Astrocyte of the spinal cord (primary cell): ENCODE results near the gene CEP72.
A peak's percentile ranks its signal among the peaks of the same experiment; 100 is the strongest.

Experiments
- DNase-seq: peaks from one replicate; pipeline ENCODE4 v3.0.0; 2011; ENCODE audit warnings: low read depth, low spot score
- H3K4me3 ChIP-seq: 2 replicates; pipeline ENCODE4 v1.5.1; 2011; ENCODE audit warnings: low read depth, mild to moderate bottlenecking, low read length, moderate library complexity
- in situ Hi-C: cut with HindIII; loops from 2 replicates; pipeline ENCODE4 v1.10.0; 2017; ENCODE audit warnings: low sequenced_read_pairs
- TF ChIP-seq, protein P1 (sequence below): IDR thresholded peaks from 2 replicates; pipeline ENCODE4 v1.5.1; 2012; ENCODE audit warnings: low read depth, mild to moderate bottlenecking, low read length, inconsistent platforms

Gene CEP72

DNA sequence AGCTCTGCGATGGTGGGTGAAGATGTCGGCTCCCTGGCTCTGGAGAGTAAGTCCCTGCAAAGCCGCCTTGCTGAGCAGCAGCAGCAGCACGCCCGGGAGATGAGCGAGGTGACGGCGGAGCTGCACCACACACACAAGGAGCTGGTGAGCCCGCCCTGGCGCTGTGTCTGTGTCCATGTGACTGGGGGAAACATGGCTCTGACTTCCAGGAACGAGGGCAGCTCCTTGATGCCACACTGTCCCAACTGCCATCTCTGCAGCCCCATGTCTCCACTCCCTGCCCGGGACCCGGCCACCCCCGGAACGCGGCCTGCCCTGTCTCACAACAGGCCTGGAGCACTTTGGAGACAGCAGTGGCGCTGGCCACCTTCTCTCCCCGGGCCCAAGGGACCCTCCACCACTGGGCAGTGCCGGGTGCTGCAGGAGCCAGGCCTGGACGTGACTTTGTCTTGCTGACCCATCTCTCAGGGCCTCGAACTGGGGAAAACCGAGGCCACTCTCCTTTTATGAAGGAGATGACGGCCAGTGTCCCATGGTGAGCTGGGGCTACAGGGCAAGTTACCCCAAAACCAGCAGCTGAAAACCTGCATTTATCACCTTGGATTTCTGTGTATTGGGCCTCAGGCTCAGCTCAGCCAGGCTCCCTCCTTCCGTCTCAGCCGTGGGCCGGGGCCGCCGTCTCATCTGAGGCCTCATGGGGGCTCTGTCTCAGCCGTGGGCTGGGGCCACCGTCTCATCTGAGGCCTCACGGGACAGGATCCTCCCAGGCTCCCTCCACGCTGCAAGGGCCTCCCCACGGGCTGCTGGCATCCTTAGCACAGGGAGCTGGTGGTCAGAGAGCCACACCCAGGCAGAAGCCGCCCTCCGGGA is 28.6 kb downstream of the CEP72 start:
- no peak for DNase-seq
- no peak overlapping the region for H3K4me3 ChIP-seq
- TF ChIP-seq, protein P1, sequence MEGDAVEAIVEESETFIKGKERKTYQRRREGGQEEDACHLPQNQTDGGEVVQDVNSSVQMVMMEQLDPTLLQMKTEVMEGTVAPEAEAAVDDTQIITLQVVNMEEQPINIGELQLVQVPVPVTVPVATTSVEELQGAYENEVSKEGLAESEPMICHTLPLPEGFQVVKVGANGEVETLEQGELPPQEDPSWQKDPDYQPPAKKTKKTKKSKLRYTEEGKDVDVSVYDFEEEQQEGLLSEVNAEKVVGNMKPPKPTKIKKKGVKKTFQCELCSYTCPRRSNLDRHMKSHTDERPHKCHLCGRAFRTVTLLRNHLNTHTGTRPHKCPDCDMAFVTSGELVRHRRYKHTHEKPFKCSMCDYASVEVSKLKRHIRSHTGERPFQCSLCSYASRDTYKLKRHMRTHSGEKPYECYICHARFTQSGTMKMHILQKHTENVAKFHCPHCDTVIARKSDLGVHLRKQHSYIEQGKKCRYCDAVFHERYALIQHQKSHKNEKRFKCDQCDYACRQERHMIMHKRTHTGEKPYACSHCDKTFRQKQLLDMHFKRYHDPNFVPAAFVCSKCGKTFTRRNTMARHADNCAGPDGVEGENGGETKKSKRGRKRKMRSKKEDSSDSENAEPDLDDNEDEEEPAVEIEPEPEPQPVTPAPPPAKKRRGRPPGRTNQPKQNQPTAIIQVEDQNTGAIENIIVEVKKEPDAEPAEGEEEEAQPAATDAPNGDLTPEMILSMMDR = no peak
- in situ Hi-C loops = no loop called here

DNA sequence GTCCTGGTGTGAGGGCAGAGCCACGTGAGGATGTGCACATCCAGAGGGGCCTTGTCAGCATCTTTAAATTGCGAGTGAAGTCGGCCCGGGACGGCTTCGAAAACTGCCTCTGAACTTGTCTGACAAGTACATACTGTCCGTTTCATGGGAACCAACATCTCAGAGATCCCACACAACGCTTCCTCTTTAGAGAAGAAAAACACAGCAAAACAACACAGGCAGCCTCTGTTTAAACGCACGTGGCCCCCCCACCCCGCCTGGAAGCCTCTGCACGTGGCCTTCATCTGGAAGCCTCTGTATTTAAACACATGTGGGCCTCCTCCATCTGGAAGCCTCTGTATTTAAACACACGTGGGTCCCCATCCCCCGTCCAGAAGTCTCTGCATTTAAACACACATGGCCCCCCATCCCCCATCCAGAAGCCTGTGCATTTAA is 29.2 kb downstream of the CEP72 start:
- TF ChIP-seq, protein P1 = no peak
- no peak overlapping the region for H3K4me3 ChIP-seq
- in situ Hi-C loops = no loop called here
- DNase-seq = no peak

DNA sequence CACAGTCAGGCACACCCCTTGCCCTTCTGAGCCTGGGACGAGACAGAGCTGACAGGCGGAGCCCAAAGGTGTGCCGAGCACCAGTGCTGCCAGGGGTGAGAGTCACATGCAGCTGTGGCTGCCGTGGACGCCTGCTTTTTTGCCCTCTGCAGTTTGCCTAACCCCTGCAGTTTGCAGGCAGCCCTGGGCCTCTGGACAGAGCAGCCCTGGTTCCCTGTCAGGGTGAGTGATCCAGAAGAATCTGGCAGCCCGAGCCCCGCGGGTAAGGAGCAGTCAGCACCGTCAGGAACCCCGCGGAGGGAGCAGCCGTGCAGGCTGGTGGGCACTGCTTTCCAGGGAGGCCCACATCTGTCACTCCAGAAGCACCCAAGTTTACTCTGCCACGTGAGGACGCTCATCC is 30.3 kb downstream of the CEP72 start:
- DNase-seq = no peak
- TF ChIP-seq, protein P1 = no peak
- in situ Hi-C loops = no loop called here
- no peak overlapping the region for H3K4me3 ChIP-seq

- in situ Hi-C loops = no loop called here
- TF ChIP-seq, protein P1 = no peak
- DNase-seq = no peak
- H3K4me3 ChIP-seq = no peak overlapping the region
Measured at GRCh38 chr5:643351-643801, 31.2 kb downstream of the CEP72 start.

DNA sequence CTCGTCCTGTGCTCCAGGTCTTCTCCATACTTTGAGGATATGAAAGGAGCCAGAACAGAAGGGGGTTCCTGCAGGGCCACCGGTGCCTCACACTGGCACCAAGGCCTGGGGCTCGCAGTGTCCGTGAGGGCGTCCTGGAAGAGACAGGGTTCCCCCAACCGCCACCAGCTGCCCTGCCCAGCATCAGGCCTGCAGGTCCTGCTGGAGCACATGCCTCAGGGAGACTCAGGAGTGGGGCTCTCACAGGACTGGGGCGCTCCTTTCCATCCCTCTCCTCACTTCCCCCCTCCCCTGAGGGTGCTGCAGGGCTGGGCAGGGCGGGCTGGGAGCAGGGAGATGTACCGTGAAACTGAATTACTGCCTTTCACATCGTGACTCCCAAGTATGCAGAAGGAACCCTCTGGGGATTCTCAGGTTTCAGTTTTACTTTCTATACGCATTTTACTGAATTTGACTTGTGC is 31.7 kb downstream of the CEP72 start:
- in situ Hi-C loops = no loop called here
- peak; percentile 5 for DNase-seq

GRCh38 chr5:644509-644908 is 32.4 kb downstream of the CEP72 start:
- in situ Hi-C loops = no loop called here
- TF ChIP-seq, protein P1 = no peak
- no peak for DNase-seq
- no peak overlapping the region for H3K4me3 ChIP-seq

More for the DNA sequence above, 31.7 kb downstream of the CEP72 start:
- TF ChIP-seq, protein P1 = no peak
- H3K4me3 ChIP-seq = no peak overlapping the region
